GM19467 (cell line): ENCODE data around the gene PLXNB1.

ENCODE experiments used
- ATAC-seq: cut with Tn5 transposase; IDR thresholded peaks from one replicate; pipeline ENCODE4 v1.9.1; 2021; ENCODE audit warnings: mild to moderate bottlenecking, moderate library complexity; ENCODE audit not compliant: unreplicated experiment

Gene PLXNB1

DNA sequence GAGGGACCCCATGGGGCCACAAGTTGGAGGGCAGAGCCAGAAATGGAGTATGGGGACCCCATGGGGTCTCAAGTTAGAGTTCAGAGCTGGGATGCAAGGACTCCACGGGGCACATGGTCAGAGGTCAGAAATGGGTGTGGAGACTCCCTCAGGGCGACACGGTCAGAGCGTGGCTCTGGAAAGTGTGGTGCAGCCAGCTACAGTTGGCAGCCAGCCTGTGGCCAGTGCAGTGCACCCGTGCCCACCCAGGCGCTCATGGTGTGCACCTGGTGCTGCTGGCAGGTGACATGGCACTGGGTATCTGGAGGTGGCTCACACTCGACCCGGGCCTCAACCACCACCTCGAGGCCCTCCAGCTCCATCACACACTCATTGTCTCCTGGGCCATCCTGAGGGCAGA is 11.2 kb downstream of the PLXNB1 start:
- ATAC-seq = no peak

- no peak for ATAC-seq
Measured at GRCh38 chr3:48418140-48418539, 11.7 kb downstream of the PLXNB1 start.

- no peak for ATAC-seq
Measured at GRCh38 chr3:48417529-48418108, 12.3 kb downstream of the PLXNB1 start.

DNA sequence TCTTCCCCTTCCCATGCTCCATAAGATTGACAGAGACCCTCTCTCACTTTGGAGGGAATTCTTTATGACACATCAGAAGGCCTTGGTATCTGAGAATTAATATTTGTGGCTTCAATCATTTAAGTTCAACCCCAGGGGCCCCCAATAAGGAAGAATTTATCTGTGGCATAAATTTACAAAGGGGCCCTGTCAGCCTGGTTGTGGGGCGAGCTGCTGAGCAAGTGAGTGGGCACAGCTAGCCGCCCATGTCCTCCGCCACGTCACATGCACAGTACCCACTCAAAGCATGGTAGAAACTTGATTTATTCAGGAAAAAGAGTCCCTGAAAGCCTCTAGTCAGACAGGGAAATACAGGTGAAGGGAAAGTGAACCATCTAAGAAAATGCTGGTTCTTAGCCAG is 13.3 kb downstream of the PLXNB1 start:
- ATAC-seq = no peak

GRCh38 chr3:48416091-48416505 is 13.8 kb downstream of the PLXNB1 start:
- ATAC-seq = no peak

- no peak for ATAC-seq
Measured at GRCh38 chr3:48415251-48415953, 14.5 kb downstream of the PLXNB1 start.

DNA sequence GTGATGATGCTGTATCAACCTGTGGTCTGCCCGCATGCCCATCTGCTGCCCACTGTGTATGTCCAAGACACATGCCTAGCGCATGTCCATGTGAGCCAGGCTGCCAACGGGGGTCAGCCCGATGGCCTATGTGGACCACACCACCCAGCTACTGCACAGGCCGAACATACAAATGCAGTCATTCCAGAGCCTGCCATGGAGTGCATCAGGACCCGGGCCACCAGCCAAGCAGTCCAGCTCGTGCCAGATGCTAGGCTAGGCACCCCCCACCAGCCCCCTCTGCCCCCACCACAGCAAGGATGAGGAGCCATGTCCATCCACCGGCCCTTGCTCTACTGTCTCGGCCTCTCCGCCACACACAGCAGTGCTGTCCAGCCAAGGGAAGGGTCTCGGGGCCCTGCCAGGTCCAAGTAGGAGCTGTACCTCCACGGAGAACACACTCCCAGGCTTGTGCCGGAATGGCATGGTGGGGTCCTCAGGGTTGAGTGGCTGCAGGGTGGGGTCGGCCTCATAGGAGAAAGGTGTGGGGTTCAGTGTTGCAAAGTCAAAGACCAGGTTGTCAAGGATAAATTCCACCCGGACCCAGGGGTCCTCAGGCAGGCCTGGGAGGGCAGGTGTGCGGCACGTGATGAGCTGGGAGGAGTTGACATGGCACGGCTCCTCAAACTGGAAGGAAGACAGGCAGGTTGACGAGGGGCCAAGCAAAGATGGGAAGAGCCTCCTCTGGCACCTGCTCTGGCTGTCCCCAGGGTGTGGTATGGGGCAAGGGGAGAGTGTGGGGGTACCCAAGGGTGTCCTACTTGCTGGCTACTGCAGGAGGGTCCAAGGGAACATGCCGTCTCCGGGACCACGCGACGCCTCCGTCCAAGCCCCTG is 15.3 kb downstream of the PLXNB1 start:
- ATAC-seq = no peak

DNA sequence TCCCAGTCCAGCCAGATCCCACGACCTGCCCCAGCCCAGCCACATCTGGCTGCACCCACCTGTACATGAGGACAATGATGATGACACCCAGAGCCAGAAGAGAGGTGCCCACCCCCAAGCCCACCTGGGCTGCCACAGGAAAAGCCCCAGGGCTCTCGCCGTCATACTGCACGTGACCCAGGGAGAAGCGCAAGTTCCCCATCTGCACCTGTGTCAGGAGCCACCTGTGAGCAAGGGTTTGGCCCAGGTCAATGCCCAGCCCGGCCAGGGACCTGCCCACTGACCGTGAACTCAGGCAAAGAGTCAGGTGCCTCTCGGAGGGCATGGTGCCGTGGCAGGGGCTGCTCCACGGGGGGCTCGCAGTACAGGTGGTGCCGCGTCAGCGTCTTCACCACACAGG is 16.3 kb downstream of the PLXNB1 start:
- ATAC-seq = no peak

GRCh38 chr3:48413086-48413485 is 16.8 kb downstream of the PLXNB1 start:
- ATAC-seq = no peak

DNA sequence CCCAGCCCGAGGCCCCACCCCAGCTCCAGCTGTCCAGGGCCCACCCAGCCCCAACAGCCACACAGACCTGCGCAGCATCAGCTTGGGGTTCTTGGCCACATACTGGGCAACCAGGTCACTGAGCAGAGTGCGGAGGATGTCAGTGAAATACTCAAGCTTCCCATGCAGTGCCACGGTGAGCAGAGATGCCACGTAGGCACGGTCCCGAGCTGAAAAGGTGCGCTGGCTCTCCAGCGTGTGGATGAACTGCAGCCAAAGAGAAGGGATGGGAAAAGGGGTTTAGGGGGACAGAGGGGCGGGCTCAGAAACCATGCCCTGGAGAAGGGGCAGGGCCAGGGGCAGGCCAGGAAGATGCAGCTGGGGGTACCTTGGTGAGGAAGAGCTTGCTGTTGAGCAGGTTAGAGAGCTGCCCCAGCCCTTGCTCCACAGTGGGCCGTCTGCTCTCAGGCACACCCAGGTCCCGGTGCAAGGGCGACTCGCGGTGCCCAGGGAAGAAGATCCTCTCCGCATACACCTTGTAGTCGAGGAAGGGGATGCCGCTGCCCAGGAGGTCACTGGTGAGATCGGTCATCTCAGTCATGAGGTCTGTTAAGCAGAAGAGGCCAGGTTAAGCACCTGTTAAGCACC is 17.4 kb downstream of the PLXNB1 start:
- no peak for ATAC-seq

- no peak for ATAC-seq
Measured at GRCh38 chr3:48411606-48412374, 18.1 kb downstream of the PLXNB1 start.

GRCh38 chr3:48411041-48411588 is 18.8 kb downstream of the PLXNB1 start:
- ATAC-seq = no peak

- ATAC-seq = no peak
Measured at GRCh38 chr3:48410205-48411040, 19.5 kb downstream of the PLXNB1 start.

- no peak for ATAC-seq
Measured at GRCh38 chr3:48409291-48410201, 20.3 kb downstream of the PLXNB1 start.

- no peak for ATAC-seq
Measured at GRCh38 chr3:48408823-48409281, 21.0 kb downstream of the PLXNB1 start.

GRCh38 chr3:48407542-48408099 is 22.3 kb downstream of the PLXNB1 start:
- no peak for ATAC-seq

DNA sequence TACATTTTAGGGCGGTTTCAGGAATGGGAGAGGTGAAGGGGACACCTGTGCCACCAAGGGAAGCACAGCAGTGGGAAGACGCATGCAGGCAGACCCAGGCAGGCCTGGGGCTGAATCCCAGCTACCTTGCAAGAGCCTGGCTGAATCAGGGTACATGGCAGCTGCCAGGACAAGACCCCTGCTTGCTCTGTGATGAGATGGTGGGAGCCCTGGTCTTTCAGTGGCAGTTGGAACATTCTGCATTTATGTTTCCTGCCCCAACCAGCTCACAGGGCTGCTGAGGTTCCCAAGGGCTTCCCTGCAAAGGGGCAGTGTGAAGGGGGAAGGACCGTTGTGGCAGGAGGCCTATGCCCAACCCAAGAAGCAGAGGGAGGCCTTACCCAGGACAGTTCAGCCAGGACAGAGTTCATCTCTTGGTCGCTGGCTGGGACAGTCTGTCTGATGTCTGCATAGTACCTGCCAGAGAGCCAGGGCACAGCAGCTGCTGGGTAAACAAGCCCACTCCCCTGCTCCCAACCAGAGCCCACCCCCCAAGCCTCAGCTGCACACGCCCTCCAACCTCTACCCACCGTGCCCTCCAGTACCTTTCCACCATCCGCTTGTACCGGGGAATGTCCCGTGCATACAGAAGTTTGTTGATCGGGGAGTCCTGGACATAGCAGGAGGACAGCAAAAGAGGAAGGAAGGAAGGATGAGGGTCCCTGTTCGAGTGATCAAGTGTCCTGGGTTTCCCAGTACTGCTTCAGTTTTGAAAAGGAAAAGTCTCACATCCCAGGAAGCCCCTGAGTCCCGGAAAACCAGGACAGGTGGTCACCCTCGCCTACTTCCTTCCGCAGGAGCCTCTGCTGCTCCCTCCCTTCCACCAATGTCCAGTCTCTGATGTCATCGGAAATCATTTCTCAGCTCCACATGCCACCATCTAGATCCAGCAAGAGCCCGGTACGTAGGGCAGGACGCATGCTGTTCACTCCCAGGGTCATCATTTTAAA is 23.1 kb downstream of the PLXNB1 start:
- no peak for ATAC-seq
